Left lung (tissue), 10 donors: ENCODE measurements around the gene MTIF3. TPM values are rescaled to one million over a fixed set of nuclear protein-coding genes. Genes with fewer than 3 reads are reported as not detected.
"Not testable (repeated sequence)": the region's sequence is repeated elsewhere in the genome, so short reads cannot be mapped to it uniquely, and the experiment has no call there.

Experiments used
- ATAC-seq: fragments of 200-7000 bp; cut with Tn5 transposase; one replicate; pipeline ENCODE4 v1.9.1; 2020; ENCODE audit warnings: moderate library complexity
- DNase-seq, 4 donors: peaks; one replicate each; pipeline ENCODE4 v3.0.0-alpha.2; 2013 to 2020
- H3K27ac ChIP-seq, 2 donors: fragments of 200-600 bp; sonication (generic) in 1 of 2; one replicate each; pipeline versions ENCODE4 v1.5.0 to v1.8.0; 2020 to 2021
- H3K27me3 ChIP-seq, 2 donors: fragments of 200-600 bp; sonication (generic) in 1 of 2; one replicate each; pipeline versions ENCODE4 v1.5.0 to v1.8.0; 2020 to 2021
- H3K36me3 ChIP-seq, 2 donors: fragments of 200-600 bp; sonication (generic) in 1 of 2; one replicate each; pipeline versions ENCODE4 v1.5.0 to v1.8.0; 2020 to 2021
- H3K4me1 ChIP-seq, 2 donors: fragments of 200-600 bp; one replicate each; pipeline ENCODE4 v1.8.0; 2021
- H3K4me3 ChIP-seq, 2 donors: fragments of 200-600 bp; sonication (generic) in 1 of 2; one replicate each; pipeline versions ENCODE4 v1.5.0 to v1.8.0; 2020 to 2021; ENCODE audit warnings: mild to moderate bottlenecking in 1 of 2
- H3K9me3 ChIP-seq, 2 donors: fragments of 200-600 bp; sonication (generic) in 1 of 2; one replicate each; pipeline versions ENCODE4 v1.5.0 to v1.8.0; 2020 to 2021
- intact Hi-C, 2 donors: fragments of 100-400 bp; cut with DNase I; formaldehyde crosslinking; loops; one replicate each; pipeline versions ENCODE4 v1.11.2 to v1.14.2; 2022
- polyA plus RNA-seq, 6 donors: library from polyadenylated mRNA; unstranded; fragments of 120-200 nt; gene quantifications; one replicate each; pipeline ENCODE4 v1.2.1, GENCODE V29; 2013; ENCODE audit not compliant: insufficient read length in 6 of 6
- total RNA-seq, 2 donors: library from RNA; stranded (reverse); fragmentation: NEBNext Ultra II Directional; extraction: Animal tissue kit (Norgen Biotek cat#: 25700); gene quantifications; one replicate each; pipeline ENCODE4 v1.2.1, GENCODE V29; 2021
- TF ChIP-seq, protein P1 (sequence below), 2 donors: fragments of 200-600 bp; sonication (generic) in 1 of 2; IDR thresholded peaks; one replicate each; pipeline versions ENCODE4 v1.5.0 to v1.8.0; 2021; ENCODE audit warnings: antibody characterized with exemption in 2 of 2
- donor health status: DM: no; HTN: yes; CAD: no.
- donor health status: DM: no; HTN: no; CAD: no.

MTIF3 gene
- total and polyA plus RNA-seq, 8 donors, result 43.4 to 70.0 (median 66.5) TPM

DNA sequence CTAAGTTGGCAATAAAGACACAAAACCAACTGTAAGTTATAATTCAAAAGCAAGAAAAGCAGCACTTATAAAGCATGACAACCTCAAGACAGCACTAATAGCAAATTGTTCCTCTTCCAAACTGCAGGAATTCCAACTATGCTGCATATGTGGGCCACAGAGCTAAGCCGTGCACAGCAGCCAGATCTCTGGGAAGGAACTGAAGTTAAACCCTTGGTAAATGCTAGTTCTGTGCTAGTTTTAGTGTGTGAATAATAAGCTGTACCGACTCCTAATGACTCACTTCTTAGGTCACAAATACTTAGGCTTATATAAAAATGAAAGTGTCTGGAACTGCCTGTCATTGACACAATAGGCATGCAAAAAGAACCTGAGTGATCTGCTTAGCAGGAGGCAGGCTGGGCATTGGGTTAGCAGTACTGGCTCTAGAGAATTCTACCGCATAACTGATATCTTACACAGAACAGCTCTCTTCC, 47.1 kb downstream of the MTIF3 start:
- intact Hi-C loops, result no loop called here
- TF ChIP-seq, protein P1, sequence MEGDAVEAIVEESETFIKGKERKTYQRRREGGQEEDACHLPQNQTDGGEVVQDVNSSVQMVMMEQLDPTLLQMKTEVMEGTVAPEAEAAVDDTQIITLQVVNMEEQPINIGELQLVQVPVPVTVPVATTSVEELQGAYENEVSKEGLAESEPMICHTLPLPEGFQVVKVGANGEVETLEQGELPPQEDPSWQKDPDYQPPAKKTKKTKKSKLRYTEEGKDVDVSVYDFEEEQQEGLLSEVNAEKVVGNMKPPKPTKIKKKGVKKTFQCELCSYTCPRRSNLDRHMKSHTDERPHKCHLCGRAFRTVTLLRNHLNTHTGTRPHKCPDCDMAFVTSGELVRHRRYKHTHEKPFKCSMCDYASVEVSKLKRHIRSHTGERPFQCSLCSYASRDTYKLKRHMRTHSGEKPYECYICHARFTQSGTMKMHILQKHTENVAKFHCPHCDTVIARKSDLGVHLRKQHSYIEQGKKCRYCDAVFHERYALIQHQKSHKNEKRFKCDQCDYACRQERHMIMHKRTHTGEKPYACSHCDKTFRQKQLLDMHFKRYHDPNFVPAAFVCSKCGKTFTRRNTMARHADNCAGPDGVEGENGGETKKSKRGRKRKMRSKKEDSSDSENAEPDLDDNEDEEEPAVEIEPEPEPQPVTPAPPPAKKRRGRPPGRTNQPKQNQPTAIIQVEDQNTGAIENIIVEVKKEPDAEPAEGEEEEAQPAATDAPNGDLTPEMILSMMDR (IDR thresholded peaks at IDR 0.05), result no peak
- no peak overlapping the region for H3K4me3 ChIP-seq
- peak overlapping the region; percentile 13 to 51 for H3K27ac ChIP-seq
- peaks cover 0 to 4% of the 10 kb centered on the region in 2 donors for H3K9me3 ChIP-seq
- DNase-seq (no peak), ATAC-seq (peak; percentile 71)
- H3K4me1 ChIP-seq, result peaks cover 6 to 7% of the 10 kb centered on the region in 2 donors
- no peaks in the 10 kb centered on the region for H3K36me3 ChIP-seq
- no peaks in the 10 kb centered on the region for H3K27me3 ChIP-seq

DNA sequence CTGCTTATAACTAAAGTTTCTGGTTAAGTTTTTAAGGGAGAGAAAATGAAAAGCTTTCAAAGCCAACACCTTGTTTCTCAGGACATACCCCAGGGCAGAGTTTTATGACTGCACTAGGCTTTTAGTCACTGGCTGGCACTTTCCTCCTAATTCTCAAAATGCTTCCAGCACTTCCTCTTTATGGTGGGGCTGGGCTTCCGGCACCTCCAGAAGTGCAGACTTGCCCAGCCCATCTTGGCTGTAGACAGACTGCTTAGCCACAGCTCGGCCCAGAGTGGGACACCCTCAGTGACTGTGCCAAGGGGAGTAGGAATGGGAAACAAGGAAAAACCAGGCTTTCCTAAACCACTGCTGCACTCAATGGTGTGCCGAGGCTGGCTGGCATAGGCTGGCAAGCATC, 49.2 kb downstream of the MTIF3 start:
- intact Hi-C loops, result no loop called here
- ATAC-seq (peak; percentile 61), DNase-seq (peak in 1 of 4 donors; percentile 41)

DNA sequence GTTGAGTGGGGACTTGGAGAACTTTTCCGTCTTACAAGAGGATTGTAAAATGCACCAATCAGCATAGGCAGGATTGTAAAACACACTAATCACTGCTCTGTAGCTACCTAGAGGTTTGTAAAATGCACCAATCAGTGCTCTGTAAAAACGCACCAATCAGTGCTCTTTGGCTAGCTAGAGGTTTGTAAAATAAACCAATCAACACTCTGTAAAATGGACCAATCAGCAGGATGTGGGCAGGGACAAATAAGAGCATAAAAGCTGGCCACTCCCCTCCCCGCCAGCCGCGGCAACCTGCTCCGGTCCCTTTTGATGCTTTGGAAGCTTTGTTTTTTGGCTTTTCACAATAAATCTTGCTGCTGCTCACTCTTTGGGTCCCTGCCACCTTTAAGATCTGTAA, 50.0 kb downstream of the MTIF3 start:
- H3K27me3 ChIP-seq, H3K36me3 ChIP-seq, DNase-seq, H3K4me3 ChIP-seq, ATAC-seq, H3K4me1 ChIP-seq, H3K9me3 ChIP-seq, intact Hi-C loops, H3K27ac ChIP-seq: not testable (repeated sequence)

More for the DNA sequence above, 49.2 kb downstream of the MTIF3 start:
- no peaks in the 10 kb centered on the region for H3K36me3 ChIP-seq
- H3K27ac ChIP-seq, result no peak overlapping the region
- TF ChIP-seq, protein P1 (IDR thresholded peaks at IDR 0.05), result no peak
- H3K4me3 ChIP-seq, result no peak overlapping the region
- H3K27me3 ChIP-seq, result no peaks in the 10 kb centered on the region
- H3K4me1 ChIP-seq, result peaks cover 6 to 7% of the 10 kb centered on the region in 2 donors
- peaks cover 0 to 4% of the 10 kb centered on the region in 2 donors for H3K9me3 ChIP-seq

DNA sequence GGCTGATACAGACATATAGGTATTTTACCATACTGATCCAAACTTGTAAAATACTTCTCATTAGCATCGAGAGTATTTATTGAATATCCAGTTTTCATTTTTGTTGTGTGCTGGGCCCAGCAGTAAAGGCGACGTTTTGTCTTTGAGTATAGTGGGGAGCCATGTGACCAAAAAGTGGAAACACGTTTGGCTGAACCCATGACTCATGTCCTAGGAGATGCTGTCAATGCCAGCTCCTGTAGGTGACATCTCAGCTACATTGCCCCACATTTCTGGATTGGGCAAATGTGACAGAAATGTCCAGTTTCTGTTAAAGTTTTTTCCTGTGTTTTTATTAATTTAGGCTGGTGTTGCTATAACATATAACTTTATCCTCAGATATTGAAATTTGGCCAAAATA, 52.0 kb downstream of the MTIF3 start:
- TF ChIP-seq, protein P1 (IDR thresholded peaks at IDR 0.05), result no peak
- no peaks in the 10 kb centered on the region for H3K27me3 ChIP-seq
- intact Hi-C loops, result no loop called here
- H3K36me3 ChIP-seq, result no peaks in the 10 kb centered on the region
- H3K9me3 ChIP-seq, result peaks cover 0 to 4% of the 10 kb centered on the region in 2 donors
- H3K27ac ChIP-seq, result no peak overlapping the region
- no peak for ATAC-seq
- peaks cover 1 to 7% of the 10 kb centered on the region in 2 donors for H3K4me1 ChIP-seq
- DNase-seq, result no peak
- no peak overlapping the region for H3K4me3 ChIP-seq

DNA sequence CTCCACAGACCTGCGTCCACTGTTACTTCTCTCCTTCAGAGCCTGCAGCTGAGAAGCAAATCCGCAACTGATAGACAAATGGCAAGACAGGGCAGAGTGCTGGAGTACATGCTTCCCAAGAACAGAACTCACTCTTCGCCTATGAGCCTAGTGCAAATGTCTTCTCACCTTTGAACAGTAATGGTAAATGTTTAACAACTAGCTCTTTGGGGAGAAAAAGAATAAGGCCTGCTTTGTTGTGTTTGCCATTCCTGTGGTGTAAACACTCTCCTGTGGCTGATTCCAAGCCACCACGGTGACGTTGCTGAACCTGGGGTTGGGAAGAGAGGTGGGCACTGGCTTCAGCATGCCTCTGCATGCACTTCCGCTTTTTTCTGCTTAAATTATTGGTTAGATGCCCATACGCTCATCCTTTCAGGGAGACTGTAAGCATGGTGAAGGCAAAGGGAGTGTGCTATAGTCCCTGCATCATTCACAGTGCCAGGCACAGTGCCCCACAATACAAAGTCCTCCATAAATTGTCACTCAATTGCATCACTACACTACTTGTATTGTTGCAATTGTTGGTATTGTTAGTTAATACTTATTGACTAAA, 54.0 kb downstream of the MTIF3 start:
- Histone ChIP-seq H3K4me3 (no peak overlapping the region), H3K27ac (no peak overlapping the region), H3K9me3 (peaks cover 0 to 4% of the 10 kb centered on the region in 2 donors), H3K27me3 (no peaks in the 10 kb centered on the region), H3K36me3 (no peaks in the 10 kb centered on the region), H3K4me1 (peaks cover 0 to 6% of the 10 kb centered on the region in 2 donors)
- TF ChIP-seq, protein P1 (IDR thresholded peaks at IDR 0.05), result no peak
- ATAC-seq (no peak), DNase-seq (no peak)
- intact Hi-C loops, result no loop called here
